ENCODE data around the gene EXOSC2.

EXOSC2 gene

DNA sequence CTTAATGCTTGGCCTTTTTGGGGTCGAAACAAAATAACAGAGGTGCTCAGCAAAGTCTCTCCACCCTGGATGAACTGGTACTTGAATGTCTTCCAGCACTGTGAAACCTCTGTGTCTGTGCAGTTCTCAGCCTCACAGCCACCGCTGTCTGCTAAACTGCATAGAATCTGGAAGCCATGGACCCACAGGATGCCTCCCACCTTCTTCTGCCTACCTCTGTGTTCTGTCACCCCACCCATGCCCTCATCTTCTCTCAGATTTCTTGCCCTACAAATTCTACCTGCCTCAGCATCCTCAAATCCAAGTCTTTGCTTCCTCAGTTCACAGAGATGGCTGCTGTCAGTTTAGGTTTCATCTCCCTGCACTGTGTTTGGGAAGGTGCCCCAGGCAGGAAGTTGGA lies 35.6 kb downstream of the EXOSC2 start:
- H3K4me3 ChIP-seq (ENCODE audit: low read depth, low read length) = no peak overlapping the region
- TF ChIP-seq, protein P1, sequence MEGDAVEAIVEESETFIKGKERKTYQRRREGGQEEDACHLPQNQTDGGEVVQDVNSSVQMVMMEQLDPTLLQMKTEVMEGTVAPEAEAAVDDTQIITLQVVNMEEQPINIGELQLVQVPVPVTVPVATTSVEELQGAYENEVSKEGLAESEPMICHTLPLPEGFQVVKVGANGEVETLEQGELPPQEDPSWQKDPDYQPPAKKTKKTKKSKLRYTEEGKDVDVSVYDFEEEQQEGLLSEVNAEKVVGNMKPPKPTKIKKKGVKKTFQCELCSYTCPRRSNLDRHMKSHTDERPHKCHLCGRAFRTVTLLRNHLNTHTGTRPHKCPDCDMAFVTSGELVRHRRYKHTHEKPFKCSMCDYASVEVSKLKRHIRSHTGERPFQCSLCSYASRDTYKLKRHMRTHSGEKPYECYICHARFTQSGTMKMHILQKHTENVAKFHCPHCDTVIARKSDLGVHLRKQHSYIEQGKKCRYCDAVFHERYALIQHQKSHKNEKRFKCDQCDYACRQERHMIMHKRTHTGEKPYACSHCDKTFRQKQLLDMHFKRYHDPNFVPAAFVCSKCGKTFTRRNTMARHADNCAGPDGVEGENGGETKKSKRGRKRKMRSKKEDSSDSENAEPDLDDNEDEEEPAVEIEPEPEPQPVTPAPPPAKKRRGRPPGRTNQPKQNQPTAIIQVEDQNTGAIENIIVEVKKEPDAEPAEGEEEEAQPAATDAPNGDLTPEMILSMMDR (IDR thresholded peaks at IDR 0.05; ENCODE audit: low read depth, low read length) = no peak
- H3K27ac ChIP-seq = no peak overlapping the region
- H3K36me3 ChIP-seq = no peaks in the 10 kb centered on the region
- no peaks in the 10 kb centered on the region for H3K9me3 ChIP-seq (ENCODE audit: severe bottlenecking)
- no peaks in the 10 kb centered on the region for H3K27me3 ChIP-seq (ENCODE audit: insufficient read depth, low read depth, severe bottlenecking)
- DNase-seq = no peak

DNA sequence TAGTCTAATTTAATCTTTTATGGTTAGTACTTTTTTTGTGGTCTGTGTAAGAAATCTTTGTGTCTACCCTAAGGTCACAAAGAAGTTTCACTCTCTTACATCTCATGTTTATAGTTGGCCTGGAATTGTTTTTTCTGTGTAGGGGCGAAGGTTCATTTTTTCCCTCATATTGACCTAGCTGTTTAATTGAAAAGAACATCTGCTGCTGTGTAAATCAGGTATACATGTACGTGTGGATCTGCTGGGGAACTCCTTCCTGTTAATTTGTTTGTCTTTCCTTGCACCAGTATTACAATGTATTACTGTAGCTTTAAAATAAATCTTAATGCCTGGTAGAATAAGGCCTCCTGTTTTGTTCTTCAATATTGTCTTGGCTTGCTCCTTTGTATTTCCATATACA lies 37.8 kb downstream of the EXOSC2 start:
- DNase-seq = no peak
- H3K27me3 ChIP-seq (ENCODE audit: insufficient read depth, low read depth, severe bottlenecking) = no peaks in the 10 kb centered on the region
- no peak overlapping the region for H3K4me3 ChIP-seq (ENCODE audit: low read depth, low read length)
- no peak overlapping the region for H3K27ac ChIP-seq
- H3K36me3 ChIP-seq = no peaks in the 10 kb centered on the region
- H3K9me3 ChIP-seq (ENCODE audit: severe bottlenecking) = no peaks in the 10 kb centered on the region
- TF ChIP-seq, protein P1 (IDR thresholded peaks at IDR 0.05; ENCODE audit: low read depth, low read length) = no peak

DNA sequence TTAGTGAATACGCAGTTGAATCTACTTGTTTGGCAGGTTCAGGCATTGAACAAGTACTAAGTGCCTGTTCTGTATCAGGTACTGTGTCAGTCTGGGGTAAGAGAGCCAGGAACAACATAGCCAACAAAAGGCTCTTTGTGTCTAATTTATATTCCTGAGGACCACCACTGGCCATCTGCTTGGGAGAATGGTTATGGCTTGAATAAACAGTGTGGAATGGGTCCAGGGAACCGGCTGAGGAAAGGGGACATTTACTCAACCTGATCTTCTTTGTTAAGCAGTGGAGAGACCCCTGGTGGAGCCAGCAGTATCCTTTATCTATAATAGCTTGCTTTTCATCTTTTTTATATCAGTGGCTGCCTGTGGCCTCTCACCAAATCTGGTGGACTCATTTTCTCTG lies 38.6 kb downstream of the EXOSC2 start:
- DNase-seq = no peak
- Histone ChIP-seq H3K9me3 (ENCODE audit: severe bottlenecking) (no peaks in the 10 kb centered on the region), H3K27ac (no peak overlapping the region), H3K36me3 (no peaks in the 10 kb centered on the region), H3K4me3 (ENCODE audit: low read depth, low read length) (no peak overlapping the region), H3K27me3 (ENCODE audit: insufficient read depth, low read depth, severe bottlenecking) (no peaks in the 10 kb centered on the region)
- TF ChIP-seq, protein P1 (IDR thresholded peaks at IDR 0.05; ENCODE audit: low read depth, low read length) = no peak

DNA sequence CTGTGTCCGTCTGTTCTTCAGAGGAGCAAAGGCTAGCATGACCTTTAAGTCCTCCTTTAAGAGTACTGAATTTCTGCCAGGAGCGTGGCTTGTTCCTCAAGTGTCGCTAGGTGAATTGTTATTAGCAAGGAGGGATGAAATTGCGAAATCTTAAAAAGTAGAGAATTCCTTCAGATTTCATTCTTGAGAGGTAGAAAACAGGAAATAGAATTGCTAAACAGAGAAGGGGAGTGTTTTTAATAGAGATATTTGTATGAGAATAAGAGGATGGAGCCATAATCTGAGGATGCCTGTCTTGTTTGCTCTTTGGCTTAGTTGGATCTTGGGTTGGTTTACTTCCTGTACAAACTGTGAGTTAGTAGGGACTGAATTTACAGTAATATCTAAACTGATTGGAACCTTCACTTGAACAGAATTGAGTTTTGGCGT lies 39.2 kb downstream of the EXOSC2 start:
- Histone ChIP-seq H3K36me3 (no peaks in the 10 kb centered on the region), H3K27me3 (ENCODE audit: insufficient read depth, low read depth, severe bottlenecking) (no peaks in the 10 kb centered on the region), H3K9me3 (ENCODE audit: severe bottlenecking) (no peaks in the 10 kb centered on the region), H3K4me3 (ENCODE audit: low read depth, low read length) (no peak overlapping the region), H3K27ac (no peak overlapping the region)
- no peak for DNase-seq
- TF ChIP-seq, protein P1 (IDR thresholded peaks at IDR 0.05; ENCODE audit: low read depth, low read length) = no peak

DNA sequence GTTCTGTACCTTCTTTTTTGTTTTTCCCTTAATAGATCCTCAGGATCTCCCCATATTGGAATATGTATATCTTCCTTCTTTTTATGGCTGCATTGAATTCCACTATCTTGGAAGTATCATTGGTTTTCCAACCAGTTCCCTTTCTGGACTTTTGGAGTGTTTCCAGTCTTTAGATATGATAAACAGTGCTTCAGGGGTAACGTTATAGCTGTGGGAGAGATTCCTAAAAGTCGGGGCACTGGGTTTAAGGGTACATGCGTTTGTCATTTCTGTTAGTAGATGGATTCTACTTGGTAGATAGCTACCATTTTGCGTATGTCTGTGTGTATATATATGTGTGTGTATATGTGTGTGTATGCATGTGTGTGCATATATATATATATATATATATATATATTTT lies 42.0 kb downstream of the EXOSC2 start:
- Histone ChIP-seq H3K36me3 (no peaks in the 10 kb centered on the region), H3K9me3 (ENCODE audit: severe bottlenecking) (no peaks in the 10 kb centered on the region), H3K27ac (no peak overlapping the region), H3K27me3 (ENCODE audit: insufficient read depth, low read depth, severe bottlenecking) (no peaks in the 10 kb centered on the region), H3K4me3 (ENCODE audit: low read depth, low read length) (no peak overlapping the region)
- DNase-seq = no peak
- TF ChIP-seq, protein P1 (IDR thresholded peaks at IDR 0.05; ENCODE audit: low read depth, low read length) = no peak

DNA sequence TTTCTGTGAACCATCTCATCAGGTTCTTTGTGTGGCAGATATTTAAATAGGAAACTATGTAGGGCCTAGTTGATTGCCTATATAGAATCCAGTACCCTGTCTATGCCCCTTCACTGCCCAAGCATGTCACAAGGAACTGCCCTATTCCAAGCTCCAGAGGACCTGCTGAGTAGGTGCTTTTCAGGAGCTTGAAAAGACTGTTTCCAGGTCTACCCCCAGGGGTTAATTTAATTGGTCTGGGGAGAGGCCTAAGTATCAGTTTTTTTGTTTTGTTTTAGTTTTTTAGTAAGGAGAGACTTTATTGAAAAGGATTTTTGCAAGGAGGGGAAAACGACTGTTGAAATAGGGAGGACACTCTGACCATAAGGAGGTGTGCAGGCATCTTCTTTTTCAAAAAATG lies 43.3 kb downstream of the EXOSC2 start:
- Histone ChIP-seq H3K9me3 (ENCODE audit: severe bottlenecking) (no peaks in the 10 kb centered on the region), H3K27ac (no peak overlapping the region), H3K4me3 (ENCODE audit: low read depth, low read length) (no peak overlapping the region), H3K36me3 (no peaks in the 10 kb centered on the region), H3K27me3 (ENCODE audit: insufficient read depth, low read depth, severe bottlenecking) (no peaks in the 10 kb centered on the region)
- TF ChIP-seq, protein P1 (IDR thresholded peaks at IDR 0.05; ENCODE audit: low read depth, low read length) = no peak
- DNase-seq = no peak

Data from WERI-Rb-1 (cell line).